Measurements from ENCODE around the gene ATP1A1. TPM values are rescaled to one million over a fixed set of nuclear protein-coding genes. Genes with fewer than 3 reads are reported as not detected.
A peak's percentile ranks its signal among the peaks of the same experiment; 100 is the strongest.

The ATP1A1 gene
- total RNA-seq, 1 donor from 2014 or later, result 216 TPM

DNA sequence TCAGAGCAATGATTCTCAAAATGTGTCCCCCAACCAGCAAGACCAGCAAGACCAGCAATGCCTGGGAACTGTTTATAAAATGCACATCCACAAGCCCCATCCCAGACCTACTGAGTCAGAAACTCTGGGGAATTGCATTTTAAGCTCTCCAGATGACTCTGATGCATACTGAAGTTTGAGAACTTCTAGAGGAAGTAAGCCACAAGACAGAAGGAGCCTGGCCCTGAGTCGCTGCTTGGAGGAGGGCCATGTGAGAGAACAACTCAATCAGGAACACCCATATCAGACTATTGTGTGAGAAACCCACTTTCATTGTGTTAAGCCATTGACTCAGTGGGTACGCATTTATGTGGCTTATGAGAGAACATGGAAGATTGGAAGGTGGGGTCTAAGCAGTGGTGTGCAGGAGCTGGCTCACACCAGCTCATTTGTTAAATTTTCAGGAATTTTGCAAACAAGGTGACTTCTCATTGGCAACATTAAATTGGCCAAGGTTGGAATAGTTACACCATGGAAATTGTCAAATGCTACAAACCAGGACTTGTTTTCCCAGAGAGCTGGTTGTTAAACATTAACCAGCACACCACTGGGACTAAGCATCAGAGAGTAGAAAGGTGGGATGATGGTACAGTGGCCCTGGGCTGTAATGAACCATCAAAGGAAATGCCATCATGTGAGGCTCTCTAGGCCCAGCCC is 38.9 kb downstream of the ATP1A1 start:
- Histone ChIP-seq H3K27me3 (ENCODE audit: control insufficient read depth, insufficient read depth, low read length) (no peaks in the 10 kb centered on the region), H3K4me3 (ENCODE audit: low read depth, low read length) (no peak overlapping the region), H3K36me3 (ENCODE audit: control insufficient read depth, insufficient read depth, low read length) (no peaks in the 10 kb centered on the region)
- TF ChIP-seq, protein P1, sequence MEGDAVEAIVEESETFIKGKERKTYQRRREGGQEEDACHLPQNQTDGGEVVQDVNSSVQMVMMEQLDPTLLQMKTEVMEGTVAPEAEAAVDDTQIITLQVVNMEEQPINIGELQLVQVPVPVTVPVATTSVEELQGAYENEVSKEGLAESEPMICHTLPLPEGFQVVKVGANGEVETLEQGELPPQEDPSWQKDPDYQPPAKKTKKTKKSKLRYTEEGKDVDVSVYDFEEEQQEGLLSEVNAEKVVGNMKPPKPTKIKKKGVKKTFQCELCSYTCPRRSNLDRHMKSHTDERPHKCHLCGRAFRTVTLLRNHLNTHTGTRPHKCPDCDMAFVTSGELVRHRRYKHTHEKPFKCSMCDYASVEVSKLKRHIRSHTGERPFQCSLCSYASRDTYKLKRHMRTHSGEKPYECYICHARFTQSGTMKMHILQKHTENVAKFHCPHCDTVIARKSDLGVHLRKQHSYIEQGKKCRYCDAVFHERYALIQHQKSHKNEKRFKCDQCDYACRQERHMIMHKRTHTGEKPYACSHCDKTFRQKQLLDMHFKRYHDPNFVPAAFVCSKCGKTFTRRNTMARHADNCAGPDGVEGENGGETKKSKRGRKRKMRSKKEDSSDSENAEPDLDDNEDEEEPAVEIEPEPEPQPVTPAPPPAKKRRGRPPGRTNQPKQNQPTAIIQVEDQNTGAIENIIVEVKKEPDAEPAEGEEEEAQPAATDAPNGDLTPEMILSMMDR (IDR thresholded peaks at IDR 0.05; ENCODE audit: insufficient read depth, low read length, poor library complexity, severe bottlenecking), result no peak
- DNase-seq (ENCODE audit: low read depth), result peak; percentile 43

DNA sequence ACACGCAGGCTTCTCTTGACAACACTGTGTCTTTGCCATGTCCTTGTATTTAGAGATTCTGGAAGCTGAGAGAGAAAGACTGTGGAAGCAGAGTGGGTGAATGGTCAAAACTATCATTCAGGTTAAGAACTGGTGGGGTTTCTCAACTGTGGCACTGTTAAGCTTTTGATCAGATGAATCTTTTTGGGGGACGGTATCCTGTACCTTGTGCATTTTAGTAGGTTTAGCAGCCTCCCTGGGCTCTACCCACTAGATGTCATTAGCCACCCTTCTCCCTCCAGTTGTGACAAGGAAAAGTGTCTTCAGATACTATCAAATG is 39.4 kb downstream of the ATP1A1 start:
- Histone ChIP-seq H3K4me3 (ENCODE audit: low read depth, low read length) (no peak overlapping the region), H3K27me3 (ENCODE audit: control insufficient read depth, insufficient read depth, low read length) (no peaks in the 10 kb centered on the region), H3K36me3 (ENCODE audit: control insufficient read depth, insufficient read depth, low read length) (no peaks in the 10 kb centered on the region)
- no peak for DNase-seq (ENCODE audit: low read depth)
- TF ChIP-seq, protein P1 (IDR thresholded peaks at IDR 0.05; ENCODE audit: insufficient read depth, low read length, poor library complexity, severe bottlenecking), result no peak

DNA sequence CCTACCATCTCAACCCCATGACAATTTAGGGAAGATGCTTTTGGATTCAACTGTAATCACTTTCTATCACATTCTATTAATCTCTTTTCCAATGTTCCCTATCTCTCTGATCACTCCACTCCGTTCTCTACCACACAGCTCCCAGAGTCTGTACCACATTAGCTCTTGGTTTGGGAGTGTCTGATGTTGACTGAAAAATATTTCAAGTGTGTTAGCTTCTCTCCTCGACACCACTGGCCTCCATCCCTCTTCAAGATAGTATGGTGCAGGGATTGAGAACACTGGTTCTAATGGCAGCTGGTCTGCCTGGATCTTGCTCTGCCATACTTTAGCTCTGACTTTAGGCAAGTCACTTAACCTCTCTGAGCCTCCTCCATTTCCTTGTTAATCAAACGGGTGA is 39.9 kb downstream of the ATP1A1 start:
- DNase-seq (ENCODE audit: low read depth), result no peak
- TF ChIP-seq, protein P1 (IDR thresholded peaks at IDR 0.05; ENCODE audit: insufficient read depth, low read length, poor library complexity, severe bottlenecking), result no peak
- Histone ChIP-seq H3K36me3 (ENCODE audit: control insufficient read depth, insufficient read depth, low read length) (no peaks in the 10 kb centered on the region), H3K27me3 (ENCODE audit: control insufficient read depth, insufficient read depth, low read length) (no peaks in the 10 kb centered on the region), H3K4me3 (ENCODE audit: low read depth, low read length) (no peak overlapping the region)

DNA sequence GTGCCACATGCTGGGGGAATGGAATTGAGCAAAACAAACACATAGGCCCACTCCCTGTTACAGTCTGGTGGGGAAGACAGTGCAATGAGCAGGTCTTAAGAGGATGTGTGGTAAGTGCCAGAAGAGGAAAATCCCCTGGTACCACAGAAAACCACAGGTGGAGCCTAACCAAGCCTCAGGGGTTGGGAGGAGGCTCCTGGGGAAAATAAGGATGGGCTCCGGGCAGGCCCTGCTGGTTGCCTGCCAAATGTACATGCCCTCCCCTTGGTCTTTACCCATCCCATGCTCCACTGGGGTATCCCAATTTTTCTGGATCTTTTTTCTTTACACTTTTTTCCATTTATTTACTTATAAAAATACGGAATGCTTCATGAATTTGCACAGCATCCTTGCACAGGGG is 40.4 kb downstream of the ATP1A1 start:
- Histone ChIP-seq H3K27me3 (ENCODE audit: control insufficient read depth, insufficient read depth, low read length) (no peaks in the 10 kb centered on the region), H3K36me3 (ENCODE audit: control insufficient read depth, insufficient read depth, low read length) (no peaks in the 10 kb centered on the region), H3K4me3 (ENCODE audit: low read depth, low read length) (no peak overlapping the region)
- no peak for DNase-seq (ENCODE audit: low read depth)
- TF ChIP-seq, protein P1 (IDR thresholded peaks at IDR 0.05; ENCODE audit: insufficient read depth, low read length, poor library complexity, severe bottlenecking), result no peak

DNA sequence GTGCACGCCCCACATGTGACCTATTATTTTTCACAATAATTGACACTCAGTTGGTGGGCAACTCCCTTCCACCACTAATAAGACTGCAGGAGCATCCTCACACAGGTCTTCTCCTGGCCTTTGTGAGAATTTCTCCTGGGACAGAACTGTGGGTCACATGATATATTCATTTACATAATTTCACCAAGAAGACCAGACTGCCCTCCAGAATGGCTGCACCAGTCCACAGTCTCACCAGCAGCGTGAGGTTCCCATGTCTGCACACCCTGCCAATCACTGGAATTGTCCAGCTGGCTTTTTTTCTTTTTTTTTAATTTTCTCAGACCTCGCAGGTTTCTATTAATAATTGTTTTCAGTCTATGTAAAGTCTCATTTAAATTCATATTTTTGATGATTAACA is 41.3 kb downstream of the ATP1A1 start:
- Histone ChIP-seq H3K36me3 (ENCODE audit: control insufficient read depth, insufficient read depth, low read length) (no peaks in the 10 kb centered on the region), H3K4me3 (ENCODE audit: low read depth, low read length) (no peak overlapping the region), H3K27me3 (ENCODE audit: control insufficient read depth, insufficient read depth, low read length) (no peaks in the 10 kb centered on the region)
- DNase-seq (ENCODE audit: low read depth), result no peak
- TF ChIP-seq, protein P1 (IDR thresholded peaks at IDR 0.05; ENCODE audit: insufficient read depth, low read length, poor library complexity, severe bottlenecking), result no peak

DNA sequence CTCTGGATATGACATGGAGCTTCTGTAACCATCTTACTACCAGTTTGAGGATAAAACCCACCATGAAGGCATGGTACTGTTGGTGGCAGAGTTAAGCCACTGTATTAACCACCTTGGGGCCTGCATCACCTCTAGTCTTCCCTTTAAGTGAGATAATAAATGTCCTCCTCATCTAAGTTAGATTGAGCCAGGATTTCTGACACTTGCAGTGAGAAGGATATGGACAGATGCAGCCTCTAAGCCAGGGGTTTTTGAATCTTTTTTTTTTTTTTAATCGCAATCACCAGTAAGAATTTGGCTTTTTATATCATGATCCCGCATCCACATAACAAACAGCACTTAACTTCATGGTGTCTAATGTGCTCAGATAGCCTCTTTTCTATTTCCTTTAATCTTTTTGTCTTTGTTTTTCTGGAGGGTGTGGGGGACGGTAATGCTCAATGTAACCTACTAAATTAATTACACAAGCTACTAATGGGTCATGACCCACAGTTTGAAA is 42.2 kb downstream of the ATP1A1 start:
- TF ChIP-seq, protein P1 (IDR thresholded peaks at IDR 0.05; ENCODE audit: insufficient read depth, low read length, poor library complexity, severe bottlenecking), result no peak
- Histone ChIP-seq H3K4me3 (ENCODE audit: low read depth, low read length) (no peak overlapping the region), H3K27me3 (ENCODE audit: control insufficient read depth, insufficient read depth, low read length) (no peaks in the 10 kb centered on the region), H3K36me3 (ENCODE audit: control insufficient read depth, insufficient read depth, low read length) (no peaks in the 10 kb centered on the region)
- no peak for DNase-seq (ENCODE audit: low read depth)
